K562 (cell line): Measurements from ENCODE around the gene GPR135. TPM values are rescaled to one million over a fixed set of nuclear protein-coding genes. Genes with fewer than 3 reads are reported as not detected.

Source experiments
- ATAC-seq: fragments of 200-7000 bp; cut with Tn5 transposase; 3 replicates; pipeline ENCODE4 v1.9.1; 2020; ENCODE audit warnings: moderate library complexity
- BruUV-seq: library from RNA; stranded (reverse); fragments of 400-500 nt; replicated peaks from 2 replicates; lab custom pipeline; 2021; lab: Mats Ljungman, UMichigan
- CTCF ChIA-PET: fragments of 300-600 bp; formaldehyde crosslinking; extraction: SDS; loops from one replicate; lab custom pipeline; 2021; ENCODE audit warnings: low intra/inter-chr PET ratio; lab: Yijun Ruan, JAX
- POLR2A ChIA-PET: fragments of 300-600, 350-650 bp; sonication (Branson Sonifier 250); formaldehyde crosslinking; extraction: SDS; loops from one replicate; lab custom pipeline; 2021; ENCODE audit warnings: antibody characterized with exemption, inconsistent platforms; lab: Yijun Ruan, JAX
- DNase-seq, 4 experiments: peaks; one replicate each; pipeline versions ENCODE4 v3.0.0 to v3.0.0-alpha.2; 2011 to 2018; ENCODE audit warnings: low spot score in 3 of 4, mixed read lengths in 3 of 4; ENCODE audit errors: extremely low read depth in 1 of 4
- FAIRE-seq: peaks from 2 replicates; lab custom pipeline; 2011; peaks lifted over from hg19 to GRCh38; lab: Jason Lieb, UNC
- H2AFZ ChIP-seq: 2 replicates; pipeline ENCODE4 v1.6.0; 2011; ENCODE audit warnings: low read depth, low read length, control low read depth, inconsistent platforms
- H3K27ac ChIP-seq: fragments of 200-600 bp; 3 replicates; pipeline ENCODE4 v1.8.0; 2011; ENCODE audit warnings: low read depth, mild to moderate bottlenecking, control low read depth, inconsistent platforms, low read length, moderate library complexity, mixed read lengths; ENCODE audit errors: extremely low read depth
- H3K27me3 ChIP-seq, 2 experiments: fragments of 300-600 bp in 1 of 2; 2 replicates in 1 of 2; 3 replicates in 1 of 2; pipeline versions ENCODE4 v1.6.0 to v1.8.0; 2011; ENCODE audit warnings: inconsistent platforms in 2 of 2, low read length in 2 of 2, mild to moderate bottlenecking in 1 of 2, mixed read lengths in 1 of 2, moderate library complexity in 1 of 2; ENCODE audit not compliant: control insufficient read depth in 2 of 2, insufficient read depth in 2 of 2
- H3K36me3 ChIP-seq: fragments of 300-600 bp; 3 replicates; pipeline ENCODE4 v1.8.0; 2011; ENCODE audit warnings: mild to moderate bottlenecking, low read length, inconsistent platforms; ENCODE audit not compliant: control insufficient read depth, insufficient read depth
- H3K4me1 ChIP-seq, 2 experiments: fragments of 200-600 bp in 1 of 2; replicated peaks in 1 of 2; 2 replicates in 1 of 2; 3 replicates in 1 of 2; pipeline versions ENCODE4 v1.5.1 to v1.8.0; 2011; ENCODE audit warnings: inconsistent platforms in 2 of 2, low read length in 2 of 2, mild to moderate bottlenecking in 1 of 2, mixed read lengths in 1 of 2, moderate library complexity in 1 of 2; ENCODE audit not compliant: control insufficient read depth in 2 of 2, insufficient read depth in 2 of 2
- H3K4me2 ChIP-seq: 2 replicates; pipeline ENCODE4 v1.6.1; 2011; ENCODE audit warnings: low read length, control low read depth, inconsistent platforms, mixed read lengths; ENCODE audit not compliant: insufficient read depth
- H3K4me3 ChIP-seq: fragments of 200-600 bp; sonication (generic), shearing (Covaris generic); 2 replicates; pipeline ENCODE4 v1.5.1; 2016; ENCODE audit warnings: control low read depth, inconsistent platforms
- H3K79me2 ChIP-seq: fragments of 200-600 bp; 3 replicates; pipeline ENCODE4 v1.8.0; 2011; ENCODE audit warnings: low read length, inconsistent platforms; ENCODE audit not compliant: control insufficient read depth, insufficient read depth
- H3K9ac ChIP-seq, 2 experiments: 2 replicates each; pipeline versions ENCODE4 v1.6.0 to v1.6.1; 2011; ENCODE audit warnings: low read depth in 2 of 2, low read length in 2 of 2, control low read depth in 1 of 2, inconsistent platforms in 1 of 2, mild to moderate bottlenecking in 1 of 2, mixed read lengths in 1 of 2; ENCODE audit not compliant: insufficient read depth in 1 of 2
- H3K9me1 ChIP-seq: one replicate; pipeline ENCODE4 v1.6.0; 2011; ENCODE audit warnings: inconsistent platforms, mild to moderate bottlenecking, low read length, moderate library complexity; ENCODE audit not compliant: control insufficient read depth, insufficient read depth
- H3K9me3 ChIP-seq: replicated peaks from 2 replicates; pipeline ENCODE4 v1.5.1; 2011; ENCODE audit warnings: low read depth, low read length, inconsistent platforms; ENCODE audit not compliant: control insufficient read depth, insufficient read depth
- H4K20me1 ChIP-seq: replicated peaks from 2 replicates; pipeline ENCODE4 v1.6.1; 2011; ENCODE audit warnings: low read length, inconsistent platforms, mixed read lengths; ENCODE audit not compliant: control insufficient read depth, insufficient read depth
- CTCF ChIP-seq, 3 experiments: IDR thresholded peaks in 2 of 3; conservative IDR thresholded peaks in 1 of 3; 2 replicates each; pipeline ENCODE4 v1.5.1; 2011 to 2012; ENCODE audit warnings: low read length in 3 of 3, mild to moderate bottlenecking in 3 of 3, control low read depth in 2 of 3, improper control_type of control experiment in 1 of 3, inconsistent platforms in 1 of 3, low read depth in 1 of 3, mixed read lengths in 1 of 3, moderate library complexity in 1 of 3; ENCODE audit not compliant: insufficient read depth in 2 of 3
- FOXK2 ChIP-seq, 2 experiments: fragments of 450-650 bp; IDR thresholded peaks in 1 of 2; conservative IDR thresholded peaks in 1 of 2; 2 replicates each; pipeline ENCODE4 v1.6.1; 2016; ENCODE audit warnings: low read depth in 2 of 2, mild to moderate bottlenecking in 1 of 2
- JUND ChIP-seq, 2 experiments: IDR thresholded peaks; 2 replicates in 1 of 2; 3 replicates in 1 of 2; pipeline ENCODE4 v1.6.1; 2011; ENCODE audit warnings: borderline replicate concordance in 2 of 2, low read depth in 2 of 2, low read length in 2 of 2, improper control_type of control experiment in 1 of 2, missing biosample characterization in 1 of 2, missing genetic modification characterization in 1 of 2, missing genetic modification reagents in 1 of 2
- KLF16 ChIP-seq: IDR thresholded peaks from 2 replicates; pipeline ENCODE4 v1.6.1; 2016; ENCODE audit warnings: antibody characterized with exemption
- MYNN ChIP-seq, 2 experiments: sonication (generic); formaldehyde crosslinking in 1 of 2; IDR thresholded peaks; 2 replicates each; pipeline versions ENCODE4 v1.5.0 to v1.6.1; 2016 to 2020; ENCODE audit warnings: antibody characterized with exemption in 1 of 2, missing genetic modification reagents in 1 of 2
- PCBP2 ChIP-seq: fragments of 200-400 bp; formaldehyde crosslinking; IDR thresholded peaks from 2 replicates; pipeline ENCODE4 v1.6.1; 2018; ENCODE audit warnings: low read length, low read depth, mild to moderate bottlenecking, moderate library complexity; ENCODE audit not compliant: poor library complexity, severe bottlenecking
- RAD21 ChIP-seq, 2 experiments: fragments of 250-450 bp in 1 of 2; fragments of 450-650 bp in 1 of 2; sonication (Bioruptor Pico) in 1 of 2; formaldehyde crosslinking in 1 of 2; IDR thresholded peaks in 1 of 2; conservative IDR thresholded peaks in 1 of 2; 2 replicates each; pipeline versions ENCODE4 v1.4.0 to v1.8.0; 2020 to 2022; ENCODE audit warnings: mild to moderate bottlenecking in 2 of 2, moderate library complexity in 1 of 2
- RBM15 ChIP-seq: fragments of 200-400 bp; formaldehyde crosslinking; IDR thresholded peaks from 2 replicates; pipeline ENCODE4 v1.6.1; 2018; ENCODE audit warnings: mild to moderate bottlenecking, low read length, moderate library complexity; ENCODE audit not compliant: insufficient read depth
- SMC3 ChIP-seq: conservative IDR thresholded peaks from 2 replicates; pipeline ENCODE4 v1.6.1; 2011; ENCODE audit warnings: low read depth, low read length, improper control_type of control experiment; ENCODE audit not compliant: insufficient read depth
- TRIM28 ChIP-seq: fragments of 450-650 bp; IDR thresholded peaks from 2 replicates; pipeline ENCODE4 v1.6.1; 2017
- XRCC5 ChIP-seq: fragments of 200-400 bp; formaldehyde crosslinking; IDR thresholded peaks from 2 replicates; pipeline ENCODE4 v1.6.1; 2017; ENCODE audit warnings: low read depth, mild to moderate bottlenecking, low read length
- in situ Hi-C: fragments of 300-500 bp; cut with MboI; formaldehyde crosslinking; loops from 4 replicates; pipeline ENCODE4 v1.15.0; 2018; ENCODE audit warnings: inconsistent platforms, mixed read lengths
- intact Hi-C: fragments of 100-400 bp; cut with micrococcal nuclease; formaldehyde crosslinking; loops from 2 replicates; pipeline ENCODE4 v1.14.2; 2022
- polyA plus RNA-seq, 8 experiments: library from polyadenylated mRNA; depleted of rRNA in 4 of 8; stranded (reverse) in 5 of 8; unstranded in 3 of 8; fragments of >200 nt; fragmentation: Nextera tagmentation in 2 of 8; fragmentation: Illumina TruSeq in 1 of 8; extraction: Ambion mirVana in 2 of 8; extraction: Trizol in 1 of 8; gene quantifications; 2 replicates each; pipeline versions ENCODE4 v1.2.1 to v1.2.3, GENCODE V29; 2011 to 2014; ENCODE audit warnings: inconsistent platforms in 1 of 8, missing spikeins in 1 of 8
- total RNA-seq, 7 experiments: library from RNA; depleted of rRNA in 6 of 7; stranded (reverse); fragments of >200 nt in 6 of 7; fragmentation: Illumina TruSeq in 2 of 7; extraction: Trizol in 2 of 7; gene quantifications; 2 replicates each; pipeline versions ENCODE4 v1.2.1 to v1.2.3, GENCODE V29; 2011 to 2021; ENCODE audit warnings: low replicate concordance in 1 of 7
- TF ChIP-seq, protein P1 (sequence below): sonication (generic); formaldehyde crosslinking; IDR thresholded peaks from 2 replicates; pipeline ENCODE4 v1.8.1; 2023; ENCODE audit warnings: mild to moderate bottlenecking, missing genetic modification reagents

The GPR135 gene
- total and polyA plus RNA-seq, 9 of the 15 experiments (the other 6 are each of a cell fraction or from before 2014, with no cell fraction given) = 0.06 to 1.6 (median 1.0) TPM

GRCh38 chr14:59507063-59507751 is 42.0 kb upstream of the GPR135 start:
- H3K27ac ChIP-seq = no peak overlapping the region
- H3K4me2 ChIP-seq = no peak overlapping the region
- ChIA-PET CTCF (interaction anchor here (0.6 kb wide), 2 partner anchors 69 to 77 kb away, joined by 3 read pairs; partner anchors contain the start of gene CCDC175), POLR2A (interaction anchor here (1.0 to 2.1 kb wide), 3 partner anchors 10 to 69 kb away, joined by 3 to 5 read pairs (median 3); partner anchors contain the start of genes JKAMP and L3HYPDH)
- H3K9ac ChIP-seq = no peak overlapping the region
- intact Hi-C loops = loop anchor here (1.0 to 10.0 kb wide), 2 partner anchors 69 to 678 kb away; partner anchors contain the start of gene CCDC175
- peaks cover 14% of the 10 kb centered on the region; the same call in 2 of the 3 replicates for H3K36me3 ChIP-seq
- no peaks in the 10 kb centered on the region for H3K9me1 ChIP-seq
- H3K79me2 ChIP-seq = no peaks in the 10 kb centered on the region
- FAIRE-seq = peak; percentile 86
- H4K20me1 ChIP-seq = no peaks in the 10 kb centered on the region
- in situ Hi-C loops = no loop called here
- BruUV-seq = no TSS peak
- ATAC-seq = peak; percentile 98
- no peaks in the 10 kb centered on the region for H3K4me1 ChIP-seq
- no peak overlapping the region for H2AFZ ChIP-seq
- H3K4me3 ChIP-seq = no peak overlapping the region
- H3K9me3 ChIP-seq = no peaks in the 10 kb centered on the region
- TF ChIP-seq MYNN (IDR thresholded peaks at IDR 0.05) = 0 out of 2 replicates have a peak, but pooled peaks have one; percentile 30
- TF ChIP-seq MYNN (CRISPR knock-in tag; IDR thresholded peaks at IDR 0.05) = no peak
- TF ChIP-seq TRIM28 = no peak
- no peak for TF ChIP-seq FOXK2 (conservative IDR thresholded peaks at IDR 0.05 in 1 of 2, IDR thresholded peaks at IDR 0.05 in 1 of 2; ENCODE audit: low read depth in 2 of 2)
- no peak for TF ChIP-seq PCBP2
- TF ChIP-seq, protein P1, sequence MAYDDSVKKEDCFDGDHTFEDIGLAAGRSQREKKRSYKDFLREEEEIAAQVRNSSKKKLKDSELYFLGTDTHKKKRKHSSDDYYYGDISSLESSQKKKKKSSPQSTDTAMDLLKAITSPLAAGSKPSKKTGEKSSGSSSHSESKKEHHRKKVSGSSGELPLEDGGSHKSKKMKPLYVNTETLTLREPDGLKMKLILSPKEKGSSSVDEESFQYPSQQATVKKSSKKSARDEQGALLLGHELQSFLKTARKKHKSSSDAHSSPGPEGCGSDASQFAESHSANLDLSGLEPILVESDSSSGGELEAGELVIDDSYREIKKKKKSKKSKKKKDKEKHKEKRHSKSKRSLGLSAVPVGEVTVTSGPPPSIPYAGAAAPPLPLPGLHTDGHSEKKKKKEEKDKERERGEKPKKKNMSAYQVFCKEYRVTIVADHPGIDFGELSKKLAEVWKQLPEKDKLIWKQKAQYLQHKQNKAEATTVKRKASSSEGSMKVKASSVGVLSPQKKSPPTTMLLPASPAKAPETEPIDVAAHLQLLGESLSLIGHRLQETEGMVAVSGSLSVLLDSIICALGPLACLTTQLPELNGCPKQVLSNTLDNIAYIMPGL (CRISPR knock-in tag) = no peak
- no peak for TF ChIP-seq RBM15
- peak; percentile 35; the same call in 1 of the 2 replicates for TF ChIP-seq JUND (IDR thresholded peaks at IDR 0.05; ENCODE audit: borderline replicate concordance, low read depth, low read length)
- no peak for TF ChIP-seq JUND (tag; IDR thresholded peaks at IDR 0.05; ENCODE audit: borderline replicate concordance, low read depth, low read length)
- TF ChIP-seq RAD21 (CRISPR knock-in tag; conservative IDR thresholded peaks at IDR 0.05 in 1 of 2, IDR thresholded peaks at IDR 0.05 in 1 of 2) = peak; percentile 47 to 73
- TF ChIP-seq XRCC5 = peak; percentile 32; the same call in 1 of the 2 replicates
- peak; percentile 84 to 91 (median 90) for TF ChIP-seq CTCF (IDR thresholded peaks at IDR 0.05 in 2 of 3, conservative IDR thresholded peaks at IDR 0.05 in 1 of 3; ENCODE audit: insufficient read depth in 2 of 3, low read depth in 1 of 3, low read length in 3 of 3)
- peak; percentile 28; the same call in 1 of the 2 replicates for TF ChIP-seq KLF16
- TF ChIP-seq SMC3 = peak; percentile 57
- no peaks in the 10 kb centered on the region for H3K27me3 ChIP-seq
- peak; percentile 50 to 68 (median 58) for DNase-seq
